GM12873 (cell line): ENCODE measurements around the gene NRCAM.

Experiments used
- TF ChIP-seq, protein P1 (sequence below): IDR thresholded peaks from 2 replicates; pipeline ENCODE4 v1.5.1; 2012; ENCODE audit warnings: low read depth, mild to moderate bottlenecking, moderate library complexity, low read length, control low read depth; ENCODE audit not compliant: insufficient read depth; ENCODE audit errors: missing control alignments

The NRCAM gene

DNA sequence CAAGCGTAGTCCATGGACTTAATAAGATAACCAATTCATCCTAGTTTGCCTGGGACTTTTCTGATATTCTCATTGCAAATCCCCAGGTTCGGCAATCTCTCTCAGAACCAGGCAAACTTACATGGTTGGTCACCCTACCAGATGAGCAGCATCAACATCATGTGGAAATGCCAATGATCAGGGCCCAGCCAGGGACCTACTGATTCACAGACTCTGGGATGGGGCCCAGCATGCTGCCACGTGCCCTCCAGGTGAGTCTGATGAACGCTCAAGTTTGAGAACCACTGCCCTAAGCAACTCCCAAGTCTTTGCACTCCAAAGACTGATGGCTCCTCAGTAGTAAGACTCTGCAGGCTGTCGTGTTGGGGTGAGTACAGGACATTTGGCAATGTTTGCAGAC lies 328.8 kb downstream of the NRCAM start:
- TF ChIP-seq, protein P1, sequence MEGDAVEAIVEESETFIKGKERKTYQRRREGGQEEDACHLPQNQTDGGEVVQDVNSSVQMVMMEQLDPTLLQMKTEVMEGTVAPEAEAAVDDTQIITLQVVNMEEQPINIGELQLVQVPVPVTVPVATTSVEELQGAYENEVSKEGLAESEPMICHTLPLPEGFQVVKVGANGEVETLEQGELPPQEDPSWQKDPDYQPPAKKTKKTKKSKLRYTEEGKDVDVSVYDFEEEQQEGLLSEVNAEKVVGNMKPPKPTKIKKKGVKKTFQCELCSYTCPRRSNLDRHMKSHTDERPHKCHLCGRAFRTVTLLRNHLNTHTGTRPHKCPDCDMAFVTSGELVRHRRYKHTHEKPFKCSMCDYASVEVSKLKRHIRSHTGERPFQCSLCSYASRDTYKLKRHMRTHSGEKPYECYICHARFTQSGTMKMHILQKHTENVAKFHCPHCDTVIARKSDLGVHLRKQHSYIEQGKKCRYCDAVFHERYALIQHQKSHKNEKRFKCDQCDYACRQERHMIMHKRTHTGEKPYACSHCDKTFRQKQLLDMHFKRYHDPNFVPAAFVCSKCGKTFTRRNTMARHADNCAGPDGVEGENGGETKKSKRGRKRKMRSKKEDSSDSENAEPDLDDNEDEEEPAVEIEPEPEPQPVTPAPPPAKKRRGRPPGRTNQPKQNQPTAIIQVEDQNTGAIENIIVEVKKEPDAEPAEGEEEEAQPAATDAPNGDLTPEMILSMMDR = no peak

DNA sequence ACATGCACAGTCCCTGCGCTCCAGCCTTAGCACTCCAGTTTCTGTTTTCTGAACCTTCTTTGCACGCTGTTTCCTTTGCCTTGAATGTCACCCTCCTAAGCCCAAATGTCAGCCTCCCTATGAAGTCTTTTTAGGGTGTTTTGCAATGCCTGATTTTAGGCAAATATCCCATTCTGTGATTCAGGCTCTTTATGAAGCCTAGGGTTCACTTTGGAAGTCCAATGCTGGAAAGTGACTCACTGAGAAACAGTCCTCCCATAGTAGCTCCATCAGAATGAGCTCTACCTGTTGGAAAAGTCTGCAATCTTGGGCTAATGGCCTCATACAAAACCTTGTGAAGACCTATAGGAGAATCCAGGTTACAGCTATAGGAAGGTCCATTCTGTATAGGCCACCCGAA lies 331.4 kb downstream of the NRCAM start:
- TF ChIP-seq, protein P1 = no peak

DNA sequence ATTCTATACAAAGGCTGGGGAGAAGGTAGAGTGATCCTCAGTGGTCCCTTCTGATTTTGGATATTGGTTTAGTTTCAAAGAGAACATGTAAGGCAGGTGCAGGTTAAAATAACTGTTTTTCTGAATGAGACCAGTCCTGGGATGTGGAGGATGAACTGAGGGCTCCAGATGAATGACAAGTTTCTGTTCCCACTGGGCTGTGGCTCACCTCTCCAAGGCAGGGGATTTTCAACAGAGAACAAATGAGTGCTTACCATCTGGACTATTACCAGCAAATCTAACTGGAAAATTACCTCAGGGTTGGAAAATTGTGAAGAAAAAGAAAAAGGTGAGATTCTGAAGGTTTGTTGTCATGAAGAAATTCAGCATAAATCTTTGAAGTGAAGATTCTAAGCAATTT lies 334.1 kb downstream of the NRCAM start:
- TF ChIP-seq, protein P1 = no peak

DNA sequence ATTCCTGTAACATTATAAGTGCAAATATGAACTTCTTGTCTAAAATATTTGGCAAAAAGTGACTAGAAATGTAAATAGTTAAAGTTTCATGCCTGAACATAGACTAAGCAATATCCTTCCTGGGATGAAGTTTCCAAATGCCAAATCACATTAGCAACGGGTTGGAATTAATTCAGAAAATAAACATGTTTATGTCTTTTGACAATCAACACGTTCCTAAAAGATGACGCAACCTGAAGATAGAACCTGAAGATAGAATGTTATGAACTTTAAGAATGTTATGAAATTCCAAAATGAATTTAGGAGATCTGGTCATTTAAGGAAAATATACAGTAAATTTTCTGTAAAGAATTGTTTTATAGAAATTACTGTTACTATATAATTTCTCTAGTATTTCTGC lies 335.3 kb downstream of the NRCAM start:
- TF ChIP-seq, protein P1 = no peak

DNA sequence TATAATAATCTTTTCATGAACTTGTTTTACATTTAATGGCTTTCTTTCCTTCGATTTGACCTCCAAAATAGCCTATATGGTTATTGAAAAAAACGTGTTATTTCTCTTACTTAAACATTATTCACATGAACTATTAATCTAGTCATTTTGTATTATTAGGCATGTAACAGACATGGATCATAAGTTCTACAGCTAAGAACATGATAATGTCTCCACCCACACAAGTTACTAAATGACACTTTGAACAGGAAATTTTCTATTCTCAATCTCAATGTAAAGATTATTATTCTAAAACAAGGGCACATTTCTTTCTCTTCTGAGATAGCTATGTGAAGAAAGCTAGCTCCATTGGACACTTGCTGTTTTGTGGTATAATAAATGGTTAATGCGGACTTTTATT lies 336.0 kb downstream of the NRCAM start:
- TF ChIP-seq, protein P1 = no peak

DNA sequence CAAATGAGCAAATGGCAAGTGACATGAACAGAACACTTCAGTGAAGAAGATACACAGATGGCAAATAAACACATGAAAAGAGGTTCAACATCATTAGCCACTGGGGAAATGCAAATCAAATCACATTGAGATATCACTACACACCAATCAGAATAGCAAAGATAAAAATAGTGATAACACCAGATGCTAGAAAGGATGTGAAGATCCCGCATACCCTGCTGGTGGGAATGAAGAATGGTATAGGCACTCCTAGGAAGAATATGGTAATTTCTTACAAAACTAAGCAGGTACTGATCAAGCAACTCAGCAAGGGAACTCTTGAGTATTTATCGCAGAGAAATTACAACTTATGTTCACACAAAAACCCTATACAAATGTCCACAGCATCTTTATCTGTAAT lies 337.3 kb downstream of the NRCAM start:
- TF ChIP-seq, protein P1 = no peak

DNA sequence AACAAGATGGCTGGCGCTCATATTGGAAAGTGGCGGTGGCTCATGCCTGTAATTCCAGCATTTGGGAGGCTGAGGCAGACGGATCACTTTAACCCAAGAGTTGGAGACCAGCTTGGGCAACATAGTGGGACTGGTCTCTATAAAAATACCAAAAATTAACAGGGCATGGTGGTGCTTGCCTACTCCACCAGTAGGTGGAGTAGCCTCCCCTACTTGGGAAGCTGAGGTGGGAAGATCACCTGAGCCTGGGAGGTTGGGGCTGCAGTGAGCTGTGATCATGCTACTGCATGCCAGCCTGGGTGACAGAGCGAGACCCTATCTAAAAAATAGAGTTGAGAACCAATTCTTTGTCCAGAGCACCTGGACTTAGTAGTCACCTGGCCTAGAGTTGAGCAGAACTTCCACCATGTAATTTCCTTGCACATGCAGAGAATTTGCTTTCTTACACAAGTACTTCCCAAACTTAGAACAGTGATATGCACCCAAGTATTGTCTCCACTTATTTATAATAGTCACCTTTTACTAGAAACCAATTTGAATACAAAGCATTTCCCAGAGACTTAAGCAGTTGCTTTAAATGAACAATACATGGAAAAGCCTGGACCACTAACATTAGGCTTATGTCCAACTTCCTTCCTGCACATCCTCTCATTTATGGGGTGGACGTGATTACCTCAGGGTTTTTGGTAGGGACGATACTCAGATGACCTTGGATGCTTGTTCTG lies 342.0 kb downstream of the NRCAM start:
- TF ChIP-seq, protein P1 = peak; percentile 86
